ENCODE results near the gene ADAMTS13.

ADAMTS13 gene

DNA sequence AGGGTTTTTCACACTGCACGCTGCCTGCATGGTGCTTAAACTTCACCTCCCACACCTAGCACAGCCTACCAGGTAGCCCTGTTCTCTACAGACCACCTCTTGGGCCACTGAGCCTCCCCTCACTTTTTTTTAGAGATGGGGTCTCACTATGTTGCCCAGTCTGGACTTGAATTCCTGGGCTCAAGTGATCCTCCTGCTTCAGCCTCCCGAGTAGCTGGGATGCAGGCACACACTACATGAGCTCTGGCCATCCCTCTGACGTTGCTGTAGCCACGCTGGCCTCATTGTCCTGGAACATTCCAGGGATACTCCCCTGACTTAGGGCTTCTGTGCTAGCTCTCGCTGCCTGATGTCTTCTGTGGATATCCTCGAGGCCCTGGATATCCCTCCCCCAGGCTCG lies 30.4 kb downstream of the ADAMTS13 start:
- no peak for DNase-seq (ENCODE audit: low read depth in 2 of 2)
- TF ChIP-seq, protein P1, sequence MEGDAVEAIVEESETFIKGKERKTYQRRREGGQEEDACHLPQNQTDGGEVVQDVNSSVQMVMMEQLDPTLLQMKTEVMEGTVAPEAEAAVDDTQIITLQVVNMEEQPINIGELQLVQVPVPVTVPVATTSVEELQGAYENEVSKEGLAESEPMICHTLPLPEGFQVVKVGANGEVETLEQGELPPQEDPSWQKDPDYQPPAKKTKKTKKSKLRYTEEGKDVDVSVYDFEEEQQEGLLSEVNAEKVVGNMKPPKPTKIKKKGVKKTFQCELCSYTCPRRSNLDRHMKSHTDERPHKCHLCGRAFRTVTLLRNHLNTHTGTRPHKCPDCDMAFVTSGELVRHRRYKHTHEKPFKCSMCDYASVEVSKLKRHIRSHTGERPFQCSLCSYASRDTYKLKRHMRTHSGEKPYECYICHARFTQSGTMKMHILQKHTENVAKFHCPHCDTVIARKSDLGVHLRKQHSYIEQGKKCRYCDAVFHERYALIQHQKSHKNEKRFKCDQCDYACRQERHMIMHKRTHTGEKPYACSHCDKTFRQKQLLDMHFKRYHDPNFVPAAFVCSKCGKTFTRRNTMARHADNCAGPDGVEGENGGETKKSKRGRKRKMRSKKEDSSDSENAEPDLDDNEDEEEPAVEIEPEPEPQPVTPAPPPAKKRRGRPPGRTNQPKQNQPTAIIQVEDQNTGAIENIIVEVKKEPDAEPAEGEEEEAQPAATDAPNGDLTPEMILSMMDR (IDR thresholded peaks at IDR 0.05; ENCODE audit: low read depth, low read length), result no peak
- no peak overlapping the region for H3K4me3 ChIP-seq (replicated peaks in 1 of 2; ENCODE audit: low read depth in 2 of 2, low read length in 2 of 2)

DNA sequence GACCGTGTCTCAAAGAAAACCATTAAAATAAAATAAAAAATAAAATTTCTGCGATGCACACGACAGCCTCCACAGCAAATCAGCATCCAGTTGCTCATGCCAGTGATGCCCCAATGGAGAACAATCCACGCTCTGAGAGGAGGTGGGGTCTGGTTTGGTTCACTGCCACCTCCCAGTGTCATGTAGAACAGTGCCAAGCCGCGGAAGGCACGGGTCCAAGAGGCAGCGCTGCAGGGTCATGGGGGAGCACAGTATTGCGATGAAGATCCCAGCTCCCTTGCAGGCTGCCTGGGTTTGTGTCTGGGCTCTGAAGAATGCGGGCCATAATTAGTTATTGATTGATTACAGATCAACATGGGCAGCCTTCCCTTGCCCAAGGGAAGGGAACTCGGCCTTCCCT lies 31.5 kb downstream of the ADAMTS13 start:
- H3K4me3 ChIP-seq (replicated peaks in 1 of 2; ENCODE audit: low read depth in 2 of 2, low read length in 2 of 2), result no peak overlapping the region
- DNase-seq (ENCODE audit: low read depth in 2 of 2), result peak in 1 of 2 donors; percentile 33
- TF ChIP-seq, protein P1 (IDR thresholded peaks at IDR 0.05; ENCODE audit: low read depth, low read length), result no peak

DNA sequence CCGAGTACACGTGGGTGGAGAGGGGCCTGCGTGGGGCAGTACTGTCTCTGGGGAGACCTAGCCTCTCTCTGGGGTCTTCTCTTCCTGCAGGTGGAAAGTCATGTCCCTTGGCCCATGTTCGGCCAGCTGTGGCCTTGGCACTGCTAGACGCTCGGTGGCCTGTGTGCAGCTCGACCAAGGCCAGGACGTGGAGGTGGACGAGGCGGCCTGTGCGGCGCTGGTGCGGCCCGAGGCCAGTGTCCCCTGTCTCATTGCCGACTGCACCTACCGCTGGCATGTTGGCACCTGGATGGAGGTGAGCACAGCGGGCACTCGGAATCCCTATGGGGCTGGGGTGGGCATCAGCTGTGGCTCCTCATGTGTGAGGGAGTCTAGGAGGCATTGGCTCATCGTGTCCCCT lies 32.2 kb downstream of the ADAMTS13 start:
- TF ChIP-seq, protein P1 (IDR thresholded peaks at IDR 0.05; ENCODE audit: low read depth, low read length), result no peak
- DNase-seq (ENCODE audit: low read depth in 2 of 2), result no peak
- H3K4me3 ChIP-seq (replicated peaks in 1 of 2; ENCODE audit: low read depth in 2 of 2, low read length in 2 of 2), result no peak overlapping the region

DNA sequence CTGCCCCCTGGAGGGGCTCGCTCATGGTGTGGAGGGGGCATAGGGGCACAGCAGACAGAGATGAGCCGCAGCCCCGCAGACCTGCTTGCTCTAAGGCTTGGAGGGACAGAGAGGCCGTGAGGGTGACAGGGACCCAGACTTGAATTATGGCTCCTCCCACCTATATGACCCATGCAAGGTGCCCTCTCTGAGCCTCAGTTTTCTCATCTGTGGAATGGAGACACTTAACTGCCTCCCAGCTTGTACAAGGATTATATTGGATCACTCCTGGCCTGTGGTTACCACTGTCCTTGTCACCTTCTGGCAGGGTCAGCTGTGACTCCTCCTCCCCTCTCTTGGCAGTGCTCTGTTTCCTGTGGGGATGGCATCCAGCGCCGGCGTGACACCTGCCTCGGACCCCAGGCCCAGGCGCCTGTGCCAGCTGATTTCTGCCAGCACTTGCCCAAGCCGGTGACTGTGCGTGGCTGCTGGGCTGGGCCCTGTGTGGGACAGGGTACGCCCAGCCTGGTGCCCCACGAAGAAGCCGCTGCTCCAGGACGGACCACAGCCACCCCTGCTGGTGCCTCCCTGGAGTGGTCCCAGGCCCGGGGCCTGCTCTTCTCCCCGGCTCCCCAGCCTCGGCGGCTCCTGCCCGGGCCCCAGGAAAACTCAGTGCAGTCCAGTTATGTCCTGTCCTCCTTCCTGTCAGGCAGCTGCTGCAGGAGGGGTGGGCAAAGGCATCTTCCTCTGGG lies 32.9 kb downstream of the ADAMTS13 start:
- TF ChIP-seq, protein P1 (IDR thresholded peaks at IDR 0.05; ENCODE audit: low read depth, low read length), result no peak
- no peak for DNase-seq (ENCODE audit: low read depth in 2 of 2)
- H3K4me3 ChIP-seq (replicated peaks in 1 of 2; ENCODE audit: low read depth in 2 of 2, low read length in 2 of 2), result no peak overlapping the region

DNA sequence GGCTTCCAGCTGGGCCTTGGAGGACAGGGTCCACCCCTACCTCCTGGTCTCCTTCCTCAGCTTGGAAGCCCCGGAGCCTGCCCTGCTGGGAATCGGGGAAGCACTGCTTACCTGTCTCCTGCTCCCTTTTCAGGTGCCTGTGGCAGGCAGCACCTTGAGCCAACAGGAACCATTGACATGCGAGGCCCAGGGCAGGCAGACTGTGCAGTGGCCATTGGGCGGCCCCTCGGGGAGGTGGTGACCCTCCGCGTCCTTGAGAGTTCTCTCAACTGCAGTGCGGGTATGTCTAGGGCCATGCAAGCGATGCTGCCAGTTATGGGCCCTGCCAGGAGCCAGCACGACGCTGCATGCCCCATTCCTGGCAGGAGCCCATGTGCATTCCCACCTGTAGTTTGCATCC lies 33.8 kb downstream of the ADAMTS13 start:
- no peak overlapping the region for H3K4me3 ChIP-seq (replicated peaks in 1 of 2; ENCODE audit: low read depth in 2 of 2, low read length in 2 of 2)
- no peak for DNase-seq (ENCODE audit: low read depth in 2 of 2)
- TF ChIP-seq, protein P1 (IDR thresholded peaks at IDR 0.05; ENCODE audit: low read depth, low read length), result no peak

DNA sequence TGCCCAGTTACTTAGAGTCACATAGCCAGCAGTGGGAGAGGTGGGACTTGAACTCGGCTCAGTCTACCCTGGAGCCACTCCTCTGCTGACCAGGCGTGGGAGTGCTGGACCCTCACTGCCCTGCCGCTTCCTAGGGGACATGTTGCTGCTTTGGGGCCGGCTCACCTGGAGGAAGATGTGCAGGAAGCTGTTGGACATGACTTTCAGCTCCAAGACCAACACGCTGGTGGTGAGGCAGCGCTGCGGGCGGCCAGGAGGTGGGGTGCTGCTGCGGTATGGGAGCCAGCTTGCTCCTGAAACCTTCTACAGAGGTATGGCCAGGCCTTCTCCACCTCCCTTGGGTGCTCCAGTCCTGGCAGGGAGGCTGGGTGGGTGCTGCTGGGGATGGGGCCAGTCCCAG lies 34.2 kb downstream of the ADAMTS13 start:
- no peak overlapping the region for H3K4me3 ChIP-seq (replicated peaks in 1 of 2; ENCODE audit: low read depth in 2 of 2, low read length in 2 of 2)
- DNase-seq (ENCODE audit: low read depth in 2 of 2), result no peak
- TF ChIP-seq, protein P1 (IDR thresholded peaks at IDR 0.05; ENCODE audit: low read depth, low read length), result peak; percentile 11

DNA sequence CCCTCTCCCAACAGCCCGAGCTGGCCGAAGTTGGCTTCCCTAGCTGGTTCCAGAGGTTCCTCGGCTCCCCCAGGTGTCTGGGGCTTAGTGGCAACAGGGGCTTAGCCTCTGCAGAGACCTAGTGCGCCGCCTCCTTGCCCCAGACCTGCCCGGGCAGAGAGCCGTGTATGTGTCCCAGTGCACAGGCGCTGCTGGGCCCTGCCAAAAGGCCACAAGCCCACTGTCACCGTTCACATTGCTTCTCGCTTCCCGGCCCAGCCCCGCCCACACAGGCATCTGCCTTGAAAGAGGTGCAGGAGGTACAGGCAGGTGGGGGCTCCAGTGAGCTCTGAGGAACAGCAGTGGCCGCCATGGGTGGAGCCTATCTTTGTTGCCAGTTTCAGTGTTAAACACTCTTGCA lies 35.1 kb downstream of the ADAMTS13 start:
- H3K4me3 ChIP-seq (replicated peaks in 1 of 2; ENCODE audit: low read depth in 2 of 2, low read length in 2 of 2), result no peak overlapping the region
- DNase-seq (ENCODE audit: low read depth in 2 of 2), result no peak

More for the DNA sequence above, 35.1 kb downstream of the ADAMTS13 start:
- TF ChIP-seq, protein P1 (IDR thresholded peaks at IDR 0.05; ENCODE audit: low read depth, low read length), result no peak
